SK-N-SH treated with all-trans-retinoic acid at 6 μM for 48 hours (cell line): ENCODE results near the gene GREM2.

Experiments used
- ATAC-seq: fragments of 200-7000 bp; cut with Tn5 transposase; 3 replicates; pipeline ENCODE4 v1.9.1; 2020; ENCODE audit warnings: mild to moderate bottlenecking, moderate library complexity
- ARNTL ChIP-seq: fragments of 450-650 bp; formaldehyde crosslinking; IDR thresholded peaks from 2 replicates; pipeline ENCODE4 v1.5.0; 2020; ENCODE audit warnings: low read depth, mild to moderate bottlenecking, moderate library complexity, borderline replicate concordance
- BACH2 ChIP-seq: fragments of 250-450 bp; sonication (Bioruptor Pico); IDR thresholded peaks from 2 replicates; pipeline ENCODE4 v1.9.0; 2021; ENCODE audit warnings: mild to moderate bottlenecking, borderline replicate concordance
- ESRRG ChIP-seq: fragments of 250-450 bp; sonication (Bioruptor Pico); IDR thresholded peaks from 2 replicates; pipeline ENCODE4 v1.6.1; 2021; ENCODE audit warnings: mild to moderate bottlenecking
- GLIS3 ChIP-seq: fragments of 250-450 bp; sonication (Bioruptor Pico); IDR thresholded peaks from 2 replicates; pipeline ENCODE4 v1.5.0; 2020; ENCODE audit warnings: mild to moderate bottlenecking, moderate library complexity
- ISL1 ChIP-seq: fragments of 250-450 bp; sonication (Bioruptor Pico); IDR thresholded peaks from 2 replicates; pipeline ENCODE4 v2.1.2; 2022; ENCODE audit warnings: mild to moderate bottlenecking, moderate library complexity
- OSR1 ChIP-seq: fragments of 250-450 bp; sonication (Bioruptor Pico); IDR thresholded peaks from 2 replicates; pipeline ENCODE4 v1.8.0; 2022; ENCODE audit warnings: moderate library complexity, mild to moderate bottlenecking, inconsistent platforms
- PPARA ChIP-seq: fragments of 250-450 bp; sonication (Bioruptor Pico); IDR thresholded peaks from 2 replicates; pipeline ENCODE4 v1.5.0; 2020; ENCODE audit warnings: mild to moderate bottlenecking, borderline replicate concordance
- RARB ChIP-seq: fragments of 250-450 bp; sonication (Bioruptor Pico); IDR thresholded peaks from 2 replicates; pipeline ENCODE4 v1.8.0; 2021; ENCODE audit warnings: mild to moderate bottlenecking, moderate library complexity
- TCF4 ChIP-seq: fragments of 250-450 bp; sonication (Bioruptor Pico); IDR thresholded peaks from 2 replicates; pipeline ENCODE4 v1.8.0; 2021; ENCODE audit warnings: mild to moderate bottlenecking, moderate library complexity, borderline replicate concordance
- ZC3H10 ChIP-seq: fragments of 250-450 bp; sonication (Bioruptor Pico); IDR thresholded peaks from 2 replicates; pipeline ENCODE4 v1.5.1; 2021; ENCODE audit warnings: mild to moderate bottlenecking, moderate library complexity
- ZFP3 ChIP-seq: fragments of 250-450 bp; sonication (Bioruptor Pico); IDR thresholded peaks from 2 replicates; pipeline ENCODE4 v1.5.0; 2020; ENCODE audit warnings: mild to moderate bottlenecking, moderate library complexity
- ZFP30 ChIP-seq: fragments of 450-650 bp; formaldehyde crosslinking; IDR thresholded peaks from 2 replicates; pipeline ENCODE4 v1.5.0; 2022; ENCODE audit warnings: mild to moderate bottlenecking, moderate library complexity
- ZNF565 ChIP-seq: fragments of 450-650 bp; formaldehyde crosslinking; conservative IDR thresholded peaks from 2 replicates; pipeline ENCODE4 v1.5.0; 2020; ENCODE audit warnings: low read depth, mild to moderate bottlenecking, moderate library complexity
- ZNF8 ChIP-seq: fragments of 450-650 bp; formaldehyde crosslinking; IDR thresholded peaks from 2 replicates; pipeline ENCODE4 v1.5.0; 2020; ENCODE audit warnings: mild to moderate bottlenecking, moderate library complexity
- TF ChIP-seq, protein P1 (sequence below): fragments of 250-450 bp; sonication (Bioruptor Pico); IDR thresholded peaks from 2 replicates; pipeline ENCODE4 v1.8.0; 2020; ENCODE audit warnings: mild to moderate bottlenecking, moderate library complexity, borderline replicate concordance
- TF ChIP-seq, protein P2 (sequence below): fragments of 250-450 bp; sonication (Bioruptor Pico); IDR thresholded peaks from 2 replicates; pipeline ENCODE4 v1.5.0; 2020; ENCODE audit warnings: mild to moderate bottlenecking, moderate library complexity
- TF ChIP-seq, protein P3 (sequence below): fragments of 250-450 bp; sonication (Bioruptor Pico); IDR thresholded peaks from 2 replicates; pipeline ENCODE4 v1.8.0; 2021; ENCODE audit warnings: low read depth, mild to moderate bottlenecking, moderate library complexity, borderline replicate concordance
- TF ChIP-seq, protein P4 (sequence below): fragments of 250-450 bp; sonication (Bioruptor Pico); IDR thresholded peaks from 2 replicates; pipeline ENCODE4 v1.5.1; 2020; ENCODE audit warnings: low read depth, mild to moderate bottlenecking, moderate library complexity
- TF ChIP-seq, protein P5 (sequence below): fragments of 250-450 bp; sonication (Bioruptor Pico); IDR thresholded peaks from 2 replicates; pipeline ENCODE4 v1.5.1; 2021; ENCODE audit warnings: mild to moderate bottlenecking, moderate library complexity

The GREM2 gene

DNA sequence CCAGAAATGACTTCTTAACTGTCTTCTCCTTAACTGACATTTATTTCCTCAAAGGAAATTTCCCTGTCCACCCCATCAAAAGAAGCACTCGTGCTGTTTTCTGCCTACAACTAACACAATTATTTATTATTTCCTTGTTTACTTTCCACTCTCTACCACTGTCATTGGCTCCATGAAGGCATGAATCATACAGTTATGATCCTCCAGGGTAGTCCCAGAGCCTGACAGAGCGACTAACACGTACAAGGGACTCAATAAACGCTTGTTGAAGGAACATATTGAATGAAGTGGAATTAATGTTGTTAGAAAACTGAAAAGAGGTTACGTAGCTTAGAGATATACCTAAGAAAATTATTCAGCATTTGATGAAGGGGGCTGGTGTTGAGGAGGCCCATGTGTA lies 20.9 kb downstream of the GREM2 start:
- no peak for ATAC-seq
- TF ChIP-seq, protein P1, sequence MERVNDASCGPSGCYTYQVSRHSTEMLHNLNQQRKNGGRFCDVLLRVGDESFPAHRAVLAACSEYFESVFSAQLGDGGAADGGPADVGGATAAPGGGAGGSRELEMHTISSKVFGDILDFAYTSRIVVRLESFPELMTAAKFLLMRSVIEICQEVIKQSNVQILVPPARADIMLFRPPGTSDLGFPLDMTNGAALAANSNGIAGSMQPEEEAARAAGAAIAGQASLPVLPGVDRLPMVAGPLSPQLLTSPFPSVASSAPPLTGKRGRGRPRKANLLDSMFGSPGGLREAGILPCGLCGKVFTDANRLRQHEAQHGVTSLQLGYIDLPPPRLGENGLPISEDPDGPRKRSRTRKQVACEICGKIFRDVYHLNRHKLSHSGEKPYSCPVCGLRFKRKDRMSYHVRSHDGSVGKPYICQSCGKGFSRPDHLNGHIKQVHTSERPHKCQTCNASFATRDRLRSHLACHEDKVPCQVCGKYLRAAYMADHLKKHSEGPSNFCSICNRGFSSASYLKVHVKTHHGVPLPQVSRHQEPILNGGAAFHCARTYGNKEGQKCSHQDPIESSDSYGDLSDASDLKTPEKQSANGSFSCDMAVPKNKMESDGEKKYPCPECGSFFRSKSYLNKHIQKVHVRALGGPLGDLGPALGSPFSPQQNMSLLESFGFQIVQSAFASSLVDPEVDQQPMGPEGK (CRISPR knock-in tag): no peak
- no peak for TF ChIP-seq GLIS3 (CRISPR knock-in tag)
- TF ChIP-seq, protein P2, sequence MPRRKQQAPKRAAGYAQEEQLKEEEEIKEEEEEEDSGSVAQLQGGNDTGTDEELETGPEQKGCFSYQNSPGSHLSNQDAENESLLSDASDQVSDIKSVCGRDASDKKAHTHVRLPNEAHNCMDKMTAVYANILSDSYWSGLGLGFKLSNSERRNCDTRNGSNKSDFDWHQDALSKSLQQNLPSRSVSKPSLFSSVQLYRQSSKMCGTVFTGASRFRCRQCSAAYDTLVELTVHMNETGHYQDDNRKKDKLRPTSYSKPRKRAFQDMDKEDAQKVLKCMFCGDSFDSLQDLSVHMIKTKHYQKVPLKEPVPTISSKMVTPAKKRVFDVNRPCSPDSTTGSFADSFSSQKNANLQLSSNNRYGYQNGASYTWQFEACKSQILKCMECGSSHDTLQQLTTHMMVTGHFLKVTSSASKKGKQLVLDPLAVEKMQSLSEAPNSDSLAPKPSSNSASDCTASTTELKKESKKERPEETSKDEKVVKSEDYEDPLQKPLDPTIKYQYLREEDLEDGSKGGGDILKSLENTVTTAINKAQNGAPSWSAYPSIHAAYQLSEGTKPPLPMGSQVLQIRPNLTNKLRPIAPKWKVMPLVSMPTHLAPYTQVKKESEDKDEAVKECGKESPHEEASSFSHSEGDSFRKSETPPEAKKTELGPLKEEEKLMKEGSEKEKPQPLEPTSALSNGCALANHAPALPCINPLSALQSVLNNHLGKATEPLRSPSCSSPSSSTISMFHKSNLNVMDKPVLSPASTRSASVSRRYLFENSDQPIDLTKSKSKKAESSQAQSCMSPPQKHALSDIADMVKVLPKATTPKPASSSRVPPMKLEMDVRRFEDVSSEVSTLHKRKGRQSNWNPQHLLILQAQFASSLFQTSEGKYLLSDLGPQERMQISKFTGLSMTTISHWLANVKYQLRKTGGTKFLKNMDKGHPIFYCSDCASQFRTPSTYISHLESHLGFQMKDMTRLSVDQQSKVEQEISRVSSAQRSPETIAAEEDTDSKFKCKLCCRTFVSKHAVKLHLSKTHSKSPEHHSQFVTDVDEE (CRISPR knock-in tag): no peak
- no peak for TF ChIP-seq ISL1 (CRISPR knock-in tag)
- no peak for TF ChIP-seq ZNF8
- TF ChIP-seq ZC3H10 (CRISPR knock-in tag): no peak
- TF ChIP-seq ESRRG (CRISPR knock-in tag): no peak

DNA sequence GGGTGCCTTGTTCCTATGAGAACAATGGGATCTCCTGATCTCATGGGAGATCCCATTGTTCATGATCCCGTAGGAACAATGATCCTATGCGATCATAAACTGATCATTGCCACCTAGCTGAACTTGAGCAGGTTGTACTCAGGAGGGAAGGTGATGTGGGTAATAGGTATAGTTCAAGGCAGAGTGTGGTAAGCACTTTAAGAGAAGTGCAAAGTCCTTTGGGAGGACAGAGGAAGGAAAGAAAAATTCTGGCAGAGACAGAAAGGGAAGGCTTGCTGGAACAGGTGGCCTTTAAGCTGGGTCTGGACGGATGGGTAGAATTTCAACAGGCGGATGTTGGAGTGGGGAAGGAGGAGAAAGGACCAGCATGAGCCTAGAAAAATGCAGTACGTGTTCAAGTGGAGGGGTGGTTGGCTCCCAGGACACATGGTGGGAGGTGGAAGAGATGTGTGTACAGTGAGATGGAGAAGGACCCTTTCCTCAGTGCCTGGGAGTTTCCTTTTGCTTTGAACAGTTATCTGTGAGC lies 22.3 kb downstream of the GREM2 start:
- no peak for ATAC-seq
- no peak for TF ChIP-seq ESRRG (CRISPR knock-in tag)
- TF ChIP-seq, all 23 proteins: peak for 0

DNA sequence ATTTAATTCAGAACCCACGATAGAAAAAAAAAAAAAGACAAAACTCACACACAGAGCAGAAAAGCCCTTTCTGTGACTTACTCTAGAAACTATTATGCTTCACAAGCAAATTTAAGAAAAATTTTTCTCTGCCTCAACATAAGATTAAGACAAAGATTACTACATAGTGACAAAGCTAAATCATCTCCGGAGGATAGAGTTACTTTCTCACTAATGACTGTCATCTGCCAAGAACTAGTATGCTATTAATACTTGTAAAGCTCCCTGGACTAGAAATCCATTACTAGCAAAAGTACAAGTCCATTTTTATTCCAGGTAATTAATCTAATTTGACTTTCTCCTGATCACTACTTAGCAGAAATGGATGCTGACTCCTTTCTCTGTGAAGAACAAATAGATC lies 25.9 kb downstream of the GREM2 start:
- ATAC-seq: peak; percentile 49
- TF ChIP-seq TCF4 (CRISPR knock-in tag): no peak
- TF ChIP-seq, protein P3, sequence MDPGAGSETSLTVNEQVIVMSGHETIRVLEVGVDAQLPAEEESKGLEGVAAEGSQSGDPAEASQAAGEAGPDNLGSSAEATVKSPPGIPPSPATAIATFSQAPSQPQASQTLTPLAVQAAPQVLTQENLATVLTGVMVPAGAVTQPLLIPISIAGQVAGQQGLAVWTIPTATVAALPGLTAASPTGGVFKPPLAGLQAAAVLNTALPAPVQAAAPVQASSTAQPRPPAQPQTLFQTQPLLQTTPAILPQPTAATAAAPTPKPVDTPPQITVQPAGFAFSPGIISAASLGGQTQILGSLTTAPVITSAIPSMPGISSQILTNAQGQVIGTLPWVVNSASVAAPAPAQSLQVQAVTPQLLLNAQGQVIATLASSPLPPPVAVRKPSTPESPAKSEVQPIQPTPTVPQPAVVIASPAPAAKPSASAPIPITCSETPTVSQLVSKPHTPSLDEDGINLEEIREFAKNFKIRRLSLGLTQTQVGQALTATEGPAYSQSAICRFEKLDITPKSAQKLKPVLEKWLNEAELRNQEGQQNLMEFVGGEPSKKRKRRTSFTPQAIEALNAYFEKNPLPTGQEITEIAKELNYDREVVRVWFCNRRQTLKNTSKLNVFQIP (CRISPR knock-in tag): no peak
- TF ChIP-seq ZFP30 (CRISPR knock-in tag): no peak
- TF ChIP-seq, protein P4, sequence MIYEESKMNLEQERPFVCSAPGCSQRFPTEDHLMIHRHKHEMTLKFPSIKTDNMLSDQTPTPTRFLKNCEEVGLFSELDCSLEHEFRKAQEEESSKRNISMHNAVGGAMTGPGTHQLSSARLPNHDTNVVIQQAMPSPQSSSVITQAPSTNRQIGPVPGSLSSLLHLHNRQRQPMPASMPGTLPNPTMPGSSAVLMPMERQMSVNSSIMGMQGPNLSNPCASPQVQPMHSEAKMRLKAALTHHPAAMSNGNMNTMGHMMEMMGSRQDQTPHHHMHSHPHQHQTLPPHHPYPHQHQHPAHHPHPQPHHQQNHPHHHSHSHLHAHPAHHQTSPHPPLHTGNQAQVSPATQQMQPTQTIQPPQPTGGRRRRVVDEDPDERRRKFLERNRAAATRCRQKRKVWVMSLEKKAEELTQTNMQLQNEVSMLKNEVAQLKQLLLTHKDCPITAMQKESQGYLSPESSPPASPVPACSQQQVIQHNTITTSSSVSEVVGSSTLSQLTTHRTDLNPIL: no peak
- no peak for TF ChIP-seq ZNF565 (CRISPR knock-in tag)
- TF ChIP-seq ZC3H10 (CRISPR knock-in tag): no peak
- TF ChIP-seq, protein P1 (CRISPR knock-in tag): no peak
- no peak for TF ChIP-seq ZNF8
- TF ChIP-seq PPARA (CRISPR knock-in tag): no peak
- TF ChIP-seq, protein P5, sequence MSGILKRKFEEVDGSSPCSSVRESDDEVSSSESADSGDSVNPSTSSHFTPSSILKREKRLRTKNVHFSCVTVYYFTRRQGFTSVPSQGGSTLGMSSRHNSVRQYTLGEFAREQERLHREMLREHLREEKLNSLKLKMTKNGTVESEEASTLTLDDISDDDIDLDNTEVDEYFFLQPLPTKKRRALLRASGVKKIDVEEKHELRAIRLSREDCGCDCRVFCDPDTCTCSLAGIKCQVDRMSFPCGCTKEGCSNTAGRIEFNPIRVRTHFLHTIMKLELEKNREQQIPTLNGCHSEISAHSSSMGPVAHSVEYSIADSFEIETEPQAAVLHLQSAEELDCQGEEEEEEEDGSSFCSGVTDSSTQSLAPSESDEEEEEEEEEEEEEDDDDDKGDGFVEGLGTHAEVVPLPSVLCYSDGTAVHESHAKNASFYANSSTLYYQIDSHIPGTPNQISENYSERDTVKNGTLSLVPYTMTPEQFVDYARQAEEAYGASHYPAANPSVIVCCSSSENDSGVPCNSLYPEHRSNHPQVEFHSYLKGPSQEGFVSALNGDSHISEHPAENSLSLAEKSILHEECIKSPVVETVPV (CRISPR knock-in tag): no peak
- no peak for TF ChIP-seq RARB
- TF ChIP-seq OSR1 (CRISPR knock-in tag): no peak
- no peak for TF ChIP-seq ARNTL (CRISPR knock-in tag)
- TF ChIP-seq, protein P2 (CRISPR knock-in tag): no peak
- no peak for TF ChIP-seq ISL1 (CRISPR knock-in tag)
- no peak for TF ChIP-seq ZFP3 (CRISPR knock-in tag)
- no peak for TF ChIP-seq BACH2 (CRISPR knock-in tag)
